MM.1S (cell line): ENCODE results near the gene KCND2.

Experiments used
- EZH2 ChIP-seq: fragments of 300-600 bp; sonication (generic); optimal IDR thresholded peaks from 2 replicates; pipeline ENCODE3; 2017; ENCODE audit warnings: low read depth, mild to moderate bottlenecking, antibody characterized with exemption, low read length, mixed read lengths
- EZH2phosphoT487 ChIP-seq: fragments of 300-600 bp; sonication (generic); IDR thresholded peaks from 2 replicates; pipeline ENCODE4 v1.6.1; 2018; ENCODE audit warnings: antibody characterized with exemption, low read length
- TF ChIP-seq, protein P1 (sequence below): fragments of 300-600 bp; sonication (generic); IDR thresholded peaks from 2 replicates; pipeline ENCODE4 v1.5.1; 2016; ENCODE audit warnings: antibody characterized with exemption, low read length, mixed read lengths

DNA sequence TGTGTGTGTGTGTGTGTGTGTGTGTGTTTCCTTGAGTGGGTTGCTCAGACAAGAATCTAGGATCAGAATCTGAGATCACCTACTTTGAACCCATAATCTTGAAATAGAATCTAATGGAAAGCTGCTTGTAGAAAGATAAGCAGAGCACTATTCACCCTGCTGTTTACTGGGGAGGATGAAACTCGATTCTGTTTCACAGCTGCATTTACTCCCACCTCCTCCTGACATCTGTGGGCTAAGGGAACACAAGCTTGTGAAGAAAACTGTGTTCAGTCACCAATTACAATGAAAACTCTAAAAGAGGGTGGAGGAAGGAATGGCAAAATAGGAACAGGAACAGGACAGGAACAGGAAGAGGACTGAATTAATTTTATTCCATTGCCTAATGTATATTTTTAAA is 315.4 kb downstream of the KCND2 start:
- TF ChIP-seq, protein P1, sequence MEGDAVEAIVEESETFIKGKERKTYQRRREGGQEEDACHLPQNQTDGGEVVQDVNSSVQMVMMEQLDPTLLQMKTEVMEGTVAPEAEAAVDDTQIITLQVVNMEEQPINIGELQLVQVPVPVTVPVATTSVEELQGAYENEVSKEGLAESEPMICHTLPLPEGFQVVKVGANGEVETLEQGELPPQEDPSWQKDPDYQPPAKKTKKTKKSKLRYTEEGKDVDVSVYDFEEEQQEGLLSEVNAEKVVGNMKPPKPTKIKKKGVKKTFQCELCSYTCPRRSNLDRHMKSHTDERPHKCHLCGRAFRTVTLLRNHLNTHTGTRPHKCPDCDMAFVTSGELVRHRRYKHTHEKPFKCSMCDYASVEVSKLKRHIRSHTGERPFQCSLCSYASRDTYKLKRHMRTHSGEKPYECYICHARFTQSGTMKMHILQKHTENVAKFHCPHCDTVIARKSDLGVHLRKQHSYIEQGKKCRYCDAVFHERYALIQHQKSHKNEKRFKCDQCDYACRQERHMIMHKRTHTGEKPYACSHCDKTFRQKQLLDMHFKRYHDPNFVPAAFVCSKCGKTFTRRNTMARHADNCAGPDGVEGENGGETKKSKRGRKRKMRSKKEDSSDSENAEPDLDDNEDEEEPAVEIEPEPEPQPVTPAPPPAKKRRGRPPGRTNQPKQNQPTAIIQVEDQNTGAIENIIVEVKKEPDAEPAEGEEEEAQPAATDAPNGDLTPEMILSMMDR = no peak
- no peak for TF ChIP-seq EZH2
- no peak for TF ChIP-seq EZH2phosphoT487
